GM13976 (cell line): ENCODE measurements around the gene CCDC187.

Experiments
- DNase-seq: peaks from one replicate; pipeline ENCODE4 v3.0.0; 2012; ENCODE audit warnings: low spot score
- CTCF ChIP-seq: IDR thresholded peaks from 2 replicates; pipeline ENCODE4 v1.5.1; 2012; ENCODE audit warnings: borderline replicate concordance, mild to moderate bottlenecking; ENCODE audit not compliant: insufficient read depth; ENCODE audit errors: extremely low read depth, missing control alignments, control extremely low read depth
- in situ Hi-C: fragments of 300-500 bp; cut with MboI; formaldehyde crosslinking; loops from one replicate; pipeline ENCODE4 v1.12.0; 2022; ENCODE audit warnings: low sequenced_read_pairs, mixed read lengths, inconsistent platforms; ENCODE audit not compliant: unreplicated experiment

CCDC187 gene

GRCh38 chr9:136284951-136285350 is 18.9 kb downstream of the CCDC187 start:
- no peak for TF ChIP-seq CTCF
- no peak for DNase-seq
- in situ Hi-C loops, result loop anchor here (10.0 kb wide), 1 partner anchor 110 kb away; no protein-coding TSS in a partner anchor

GRCh38 chr9:136284311-136284710 is 19.6 kb downstream of the CCDC187 start:
- in situ Hi-C loops, result loop anchor here (10.0 kb wide), 1 partner anchor 110 kb away; no protein-coding TSS in a partner anchor
- no peak for DNase-seq
- TF ChIP-seq CTCF, result no peak

GRCh38 chr9:136283291-136284235 is 20.3 kb downstream of the CCDC187 start:
- in situ Hi-C loops, result loop anchor here (10.0 kb wide), 1 partner anchor 109 kb away; no protein-coding TSS in a partner anchor
- peak; percentile 92 for TF ChIP-seq CTCF
- peak; percentile 93 for DNase-seq

- no peak for DNase-seq
- no peak for TF ChIP-seq CTCF
- in situ Hi-C loops, result loop anchor here (10.0 kb wide), 1 partner anchor 108 kb away; no protein-coding TSS in a partner anchor
Observed at GRCh38 chr9:136282272-136282861, 21.5 kb downstream of the CCDC187 start.

- in situ Hi-C loops, result loop anchor here (10.0 kb wide), 1 partner anchor 107 kb away; no protein-coding TSS in a partner anchor
- DNase-seq, result no peak
- no peak for TF ChIP-seq CTCF
Observed at GRCh38 chr9:136281421-136282271, 22.2 kb downstream of the CCDC187 start.

GRCh38 chr9:136280535-136281315 is 23.2 kb downstream of the CCDC187 start:
- in situ Hi-C loops, result loop anchor here (10.0 kb wide), 1 partner anchor 106 kb away; no protein-coding TSS in a partner anchor
- DNase-seq, result no peak
- no peak for TF ChIP-seq CTCF
